Skeletal muscle satellite cell (primary cell): Measurements from ENCODE around the gene TTYH2.
"Not testable (repeated sequence)": the region's sequence is repeated elsewhere in the genome, so short reads cannot be mapped to it uniquely, and the experiment has no call there.

ENCODE experiments used
- H3K27me3 ChIP-seq: 2 replicates; pipeline ENCODE4 v1.7.0; 2013; ENCODE audit warnings: low read length; ENCODE audit not compliant: control insufficient read depth, insufficient read depth
- H3K36me3 ChIP-seq: 2 replicates; pipeline ENCODE4 v1.7.0; 2013; ENCODE audit warnings: mild to moderate bottlenecking, control low read depth, low read length; ENCODE audit not compliant: insufficient read depth
- H3K4me1 ChIP-seq: 2 replicates; pipeline ENCODE4 v1.7.0; 2013; ENCODE audit warnings: low read length; ENCODE audit not compliant: control insufficient read depth, insufficient read depth
- H3K4me2 ChIP-seq: 2 replicates; pipeline ENCODE4 v1.7.0; 2013; ENCODE audit warnings: mild to moderate bottlenecking, low read length
- H3K4me3 ChIP-seq: 2 replicates; pipeline ENCODE4 v1.7.0; 2013; ENCODE audit warnings: low read length
- H3K9ac ChIP-seq: 2 replicates; pipeline ENCODE4 v1.7.0; 2013; ENCODE audit warnings: mild to moderate bottlenecking, low read depth, low read length, moderate library complexity
- H3K9me3 ChIP-seq: replicated peaks from 2 replicates; pipeline ENCODE4 v1.7.0; 2013; ENCODE audit warnings: mild to moderate bottlenecking, control low read depth, low read length

The TTYH2 gene

GRCh38 chr17:74257311-74257710, 43.9 kb downstream of the TTYH2 start:
- Histone ChIP-seq H3K27me3 (no peaks in the 10 kb centered on the region), H3K4me1 (no peaks in the 10 kb centered on the region), H3K36me3 (no peaks in the 10 kb centered on the region), H3K9ac (no peak overlapping the region), H3K4me2 (no peak overlapping the region), H3K4me3 (no peak overlapping the region), H3K9me3 (no peaks in the 10 kb centered on the region)

- Histone ChIP-seq H3K4me1 (no peaks in the 10 kb centered on the region), H3K9ac (no peak overlapping the region), H3K4me2 (no peak overlapping the region), H3K9me3 (no peaks in the 10 kb centered on the region), H3K4me3 (no peak overlapping the region), H3K36me3 (no peaks in the 10 kb centered on the region), H3K27me3 (no peaks in the 10 kb centered on the region)
These were observed 46.5 kb downstream of the TTYH2 start for GRCh38 chr17:74259667-74260524.

- H3K27me3 ChIP-seq, result no peaks in the 10 kb centered on the region
- H3K4me2 ChIP-seq, result no peak overlapping the region
- H3K9me3 ChIP-seq, result no peaks in the 10 kb centered on the region
- H3K36me3 ChIP-seq, result no peaks in the 10 kb centered on the region
- no peak overlapping the region for H3K9ac ChIP-seq
- H3K4me1 ChIP-seq, result no peaks in the 10 kb centered on the region
- no peak overlapping the region for H3K4me3 ChIP-seq
These were observed 47.1 kb downstream of the TTYH2 start for GRCh38 chr17:74260525-74260850.

GRCh38 chr17:74262601-74263000, 49.2 kb downstream of the TTYH2 start:
- Histone ChIP-seq H3K9ac (no peak overlapping the region), H3K9me3 (peaks cover under 1% of the 10 kb centered on the region), H3K4me3 (no peak overlapping the region), H3K27me3 (no peaks in the 10 kb centered on the region), H3K4me1 (no peaks in the 10 kb centered on the region), H3K36me3 (no peaks in the 10 kb centered on the region), H3K4me2 (no peak overlapping the region)

- H3K4me1 ChIP-seq, H3K27me3 ChIP-seq, H3K4me2 ChIP-seq, H3K4me3 ChIP-seq, H3K36me3 ChIP-seq, H3K9ac ChIP-seq, H3K9me3 ChIP-seq: not testable (repeated sequence)
These were observed 53.7 kb downstream of the TTYH2 start for GRCh38 chr17:74267054-74267453.

- H3K27me3 ChIP-seq, result no peaks in the 10 kb centered on the region
- H3K4me3 ChIP-seq, result no peak overlapping the region
- no peaks in the 10 kb centered on the region for H3K4me1 ChIP-seq
- H3K4me2 ChIP-seq, result no peak overlapping the region
- H3K36me3 ChIP-seq, result no peaks in the 10 kb centered on the region
- H3K9ac ChIP-seq, result no peak overlapping the region
- H3K9me3 ChIP-seq, result peaks cover 3% of the 10 kb centered on the region
These were observed 54.2 kb downstream of the TTYH2 start for GRCh38 chr17:74267579-74267978.

GRCh38 chr17:74267987-74268499, 54.7 kb downstream of the TTYH2 start:
- Histone ChIP-seq H3K27me3 (no peaks in the 10 kb centered on the region), H3K9me3 (peaks cover 3% of the 10 kb centered on the region), H3K4me3 (no peak overlapping the region), H3K4me1 (no peaks in the 10 kb centered on the region), H3K9ac (no peak overlapping the region), H3K36me3 (no peaks in the 10 kb centered on the region), H3K4me2 (no peak overlapping the region)

GRCh38 chr17:74268558-74268957, 55.2 kb downstream of the TTYH2 start:
- H3K9ac ChIP-seq, result no peak overlapping the region
- no peaks in the 10 kb centered on the region for H3K4me1 ChIP-seq
- H3K9me3 ChIP-seq, result peaks cover 3% of the 10 kb centered on the region
- H3K36me3 ChIP-seq, result no peaks in the 10 kb centered on the region
- H3K4me3 ChIP-seq, result no peak overlapping the region
- H3K27me3 ChIP-seq, result no peaks in the 10 kb centered on the region
- no peak overlapping the region for H3K4me2 ChIP-seq

GRCh38 chr17:74270333-74270732, 57.0 kb downstream of the TTYH2 start:
- Histone ChIP-seq H3K4me1 (no peaks in the 10 kb centered on the region), H3K4me3 (no peak overlapping the region), H3K9ac (no peak overlapping the region), H3K27me3 (no peaks in the 10 kb centered on the region), H3K36me3 (no peaks in the 10 kb centered on the region), H3K4me2 (no peak overlapping the region), H3K9me3 (peaks cover 3% of the 10 kb centered on the region)

- Histone ChIP-seq H3K4me1 (no peaks in the 10 kb centered on the region), H3K9ac (no peak overlapping the region), H3K27me3 (no peaks in the 10 kb centered on the region), H3K4me2 (no peak overlapping the region), H3K36me3 (no peaks in the 10 kb centered on the region), H3K9me3 (peaks cover 3% of the 10 kb centered on the region), H3K4me3 (no peak overlapping the region)
These were observed 57.9 kb downstream of the TTYH2 start for GRCh38 chr17:74271281-74271680.

- Histone ChIP-seq H3K4me2 (no peak overlapping the region), H3K9ac (no peak overlapping the region), H3K36me3 (no peaks in the 10 kb centered on the region), H3K4me1 (no peaks in the 10 kb centered on the region), H3K27me3 (no peaks in the 10 kb centered on the region), H3K9me3 (peaks cover 3% of the 10 kb centered on the region), H3K4me3 (no peak overlapping the region)
These were observed 58.7 kb downstream of the TTYH2 start for GRCh38 chr17:74271901-74272561.
